ENCODE data around the gene ZNF581. TPM values are rescaled to one million over a fixed set of nuclear protein-coding genes. Genes with fewer than 3 reads are reported as not detected.

The ZNF581 gene
- total RNA-seq, 8 experiments from 2014 or later: 18.3 to 34.2 (median 24.9) TPM

- 87 to 100% methylated on average over 1 to 3 of the region's 30 CpGs; no CpG with 5 or more reads in 8 of the 10 experiments for WGBS, 10 experiments
- in situ Hi-C loops (cut with MboI; ENCODE audit: low pct_unique_long_range_greater_than_20kb in 2 of 9, low sequenced_read_pairs in 9 of 9, unreplicated experiment in 9 of 9): no loop called here
- Histone ChIP-seq H3K4me3 (no peak overlapping the region), H3K4me1 (replicated peaks in 1 of 2) (peaks cover 0 to 5% of the 10 kb centered on the region in 2 donors), H3K27ac (no peak overlapping the region)
- peak in 1 of 8 experiments; percentile 8 for ATAC-seq (replicated peaks in 6 of 8)
These were observed 25.3 kb downstream of the ZNF581 start for GRCh38 chr19:55668603-55669348.

GRCh38 chr19:55669418-55670279 is 26.2 kb downstream of the ZNF581 start:
- in situ Hi-C loops (cut with MboI; ENCODE audit: low pct_unique_long_range_greater_than_20kb in 2 of 9, low sequenced_read_pairs in 9 of 9, unreplicated experiment in 9 of 9): no loop called here
- 90 to 100% (median 92%) methylated on average over 1 to 6 of the region's 43 CpGs; no CpG with 5 or more reads in 6 of the 10 experiments for WGBS, 10 experiments

GRCh38 chr19:55670280-55671053 is 27.0 kb downstream of the ZNF581 start:
- ATAC-seq (replicated peaks in 6 of 8): no peak
- H3K4me3 ChIP-seq: no peak overlapping the region

More at GRCh38 chr19:55669418-55670279, 26.2 kb downstream of the ZNF581 start:
- Histone ChIP-seq H3K4me1 (replicated peaks in 1 of 2) (peaks cover 0 to 10% of the 10 kb centered on the region in 2 donors), H3K27ac (no peak overlapping the region), H3K4me3 (no peak overlapping the region)
- no peak for ATAC-seq (replicated peaks in 6 of 8)

GRCh38 chr19:55671054-55671378 is 27.6 kb downstream of the ZNF581 start:
- WGBS, 10 experiments: 80 to 100% (median 94%) methylated on average over 1 of the region's 2 CpGs; no CpG with 5 or more reads in 6 of the 10 experiments
- no peak for ATAC-seq (replicated peaks in 6 of 8)
- no peak overlapping the region for H3K27ac ChIP-seq
- in situ Hi-C loops (cut with MboI; ENCODE audit: low pct_unique_long_range_greater_than_20kb in 2 of 9, low sequenced_read_pairs in 9 of 9, unreplicated experiment in 9 of 9): no loop called here
- H3K4me1 ChIP-seq (replicated peaks in 1 of 2): peaks cover 0 to 11% of the 10 kb centered on the region in 2 donors
- no peak overlapping the region for H3K4me3 ChIP-seq

More at GRCh38 chr19:55670280-55671053, 27.0 kb downstream of the ZNF581 start:
- peaks cover 0 to 10% of the 10 kb centered on the region in 2 donors for H3K4me1 ChIP-seq (replicated peaks in 1 of 2)
- no peak overlapping the region for H3K27ac ChIP-seq
- in situ Hi-C loops (cut with MboI; ENCODE audit: low pct_unique_long_range_greater_than_20kb in 2 of 9, low sequenced_read_pairs in 9 of 9, unreplicated experiment in 9 of 9): no loop called here
- WGBS, 10 experiments: 80 to 97% (median 87%) methylated on average over 2 to 14 of the region's 23 CpGs; no CpG with 5 or more reads in 3 of the 10 experiments

GRCh38 chr19:55672418-55672817 is 29.0 kb downstream of the ZNF581 start:
- WGBS, 10 experiments: 42 to 100% (median 84%) methylated on average over 2 to 5 of the region's 5 CpGs
- ATAC-seq (replicated peaks in 6 of 8): no peak
- Histone ChIP-seq H3K4me3 (no peak overlapping the region), H3K4me1 (replicated peaks in 1 of 2) (peaks cover 10 to 20% of the 10 kb centered on the region in 2 donors), H3K27ac (no peak overlapping the region)
- in situ Hi-C loops (cut with MboI; ENCODE audit: low pct_unique_long_range_greater_than_20kb in 2 of 9, low sequenced_read_pairs in 9 of 9, unreplicated experiment in 9 of 9): no loop called here

- Histone ChIP-seq H3K4me1 (replicated peaks in 1 of 2) (peaks cover 10 to 20% of the 10 kb centered on the region in 2 donors), H3K4me3 (no peak overlapping the region), H3K27ac (no peak overlapping the region)
- ATAC-seq (replicated peaks in 6 of 8): no peak
- 56 to 100% (median 76%) methylated on average over 1 to 8 of the region's 9 CpGs; no CpG with 5 or more reads in 6 of the 10 experiments for WGBS, 10 experiments
- in situ Hi-C loops (cut with MboI; ENCODE audit: low pct_unique_long_range_greater_than_20kb in 2 of 9, low sequenced_read_pairs in 9 of 9, unreplicated experiment in 9 of 9): no loop called here
These were observed 30.0 kb downstream of the ZNF581 start for GRCh38 chr19:55673465-55673864.

GRCh38 chr19:55673889-55674288 is 30.4 kb downstream of the ZNF581 start:
- H3K4me3 ChIP-seq: peak overlapping the region in 3 of 5 donors; percentile 68 to 83 (median 75)
- H3K27ac ChIP-seq: peak overlapping the region in 1 of 2 donors; percentile 92
- 60 to 80% methylated on average over 1 of the region's 15 CpGs; no CpG with 5 or more reads in 8 of the 10 experiments for WGBS, 10 experiments
- ATAC-seq (replicated peaks in 6 of 8): no peak
- H3K4me1 ChIP-seq (replicated peaks in 1 of 2): peaks cover 10 to 20% of the 10 kb centered on the region in 2 donors
- in situ Hi-C loops (cut with MboI; ENCODE audit: low pct_unique_long_range_greater_than_20kb in 2 of 9, low sequenced_read_pairs in 9 of 9, unreplicated experiment in 9 of 9): no loop called here

GRCh38 chr19:55674459-55674840 is 31.0 kb downstream of the ZNF581 start:
- WGBS, 10 experiments: 10 to 76% (median 42%) methylated on average over 2 to 4 of the region's 17 CpGs; no CpG with 5 or more reads in 6 of the 10 experiments
- Histone ChIP-seq H3K4me3 (peak overlapping the region; percentile 68 to 98 (median 83)), H3K27ac (peak overlapping the region; percentile 66 to 92), H3K4me1 (replicated peaks in 1 of 2) (peaks cover 10 to 20% of the 10 kb centered on the region in 2 donors)
- in situ Hi-C loops (cut with MboI; ENCODE audit: low pct_unique_long_range_greater_than_20kb in 2 of 9, low sequenced_read_pairs in 9 of 9, unreplicated experiment in 9 of 9): no loop called here
- ATAC-seq (replicated peaks in 6 of 8): peak in 3 of 8 experiments; percentile 0 to 1 (median 0)

GRCh38 chr19:55674841-55675660 is 31.6 kb downstream of the ZNF581 start, which contains the start of gene EPN1:
EPN1 (plus strand) TSS chr19:55675226; CDS start chr19:55678628, 3,402 bp downstream.
- peak; percentile 85 to 93 (median 91) for ATAC-seq (replicated peaks in 6 of 8)
- Histone ChIP-seq H3K4me3 (peak within 1 kb of the TSS; percentile 68 to 98 (median 83)), H3K4me1 (replicated peaks in 1 of 2) (peaks cover 10 to 20% of the 10 kb centered on the region in 2 donors), H3K27ac (peak within 1 kb of the TSS; percentile 88 to 92)
- WGBS, 10 experiments: 0% methylated on average over 2 of the region's 101 CpGs; no CpG with 5 or more reads in 9 of the 10 experiments
- in situ Hi-C loops (cut with MboI; ENCODE audit: low pct_unique_long_range_greater_than_20kb in 2 of 9, low sequenced_read_pairs in 9 of 9, unreplicated experiment in 9 of 9): no loop called here

- Histone ChIP-seq H3K4me3 (peak overlapping the region; percentile 68 to 98 (median 83)), H3K4me1 (replicated peaks in 1 of 2) (peaks cover 10 to 20% of the 10 kb centered on the region in 2 donors), H3K27ac (peak overlapping the region; percentile 88 to 92)
- no peak for ATAC-seq (replicated peaks in 6 of 8)
- in situ Hi-C loops (cut with MboI; ENCODE audit: low pct_unique_long_range_greater_than_20kb in 2 of 9, low sequenced_read_pairs in 9 of 9, unreplicated experiment in 9 of 9): no loop called here
- WGBS, 10 experiments: 0 to 40% (median 24%) methylated on average over 1 to 13 of the region's 16 CpGs
These were observed 32.4 kb downstream of the ZNF581 start for GRCh38 chr19:55675661-55676354.

GRCh38 chr19:55676383-55676782 is 32.9 kb downstream of the ZNF581 start:
- Histone ChIP-seq H3K4me1 (replicated peaks in 1 of 2) (peaks cover 10 to 20% of the 10 kb centered on the region in 2 donors), H3K27ac (no peak overlapping the region), H3K4me3 (peak overlapping the region in 3 of 5 donors; percentile 75 to 95 (median 83))
- in situ Hi-C loops (cut with MboI; ENCODE audit: low pct_unique_long_range_greater_than_20kb in 2 of 9, low sequenced_read_pairs in 9 of 9, unreplicated experiment in 9 of 9): no loop called here
- ATAC-seq (replicated peaks in 6 of 8): no peak
- WGBS, 10 experiments: 43 to 100% (median 78%) methylated on average over 1 to 5 of the region's 5 CpGs

All from motor neuron (in vitro differentiated cells).